ENCODE measurements around the gene OR5K2.

- no peak for TF ChIP-seq CTCF (IDR thresholded peaks at IDR 0.05)
- no peak for TF ChIP-seq ZFX (IDR thresholded peaks at IDR 0.05; ENCODE audit: borderline replicate concordance)
These were observed 48.5 kb downstream of the OR5K2 start for GRCh38 chr3:98545940-98546339.
